ENCODE results near the gene LAMA2. TPM values are rescaled to one million over a fixed set of nuclear protein-coding genes. Genes with fewer than 3 reads are reported as not detected.

LAMA2 gene
- total RNA-seq, 1 donor from 2014 or later: 1.4 TPM

- TF ChIP-seq, protein P1, sequence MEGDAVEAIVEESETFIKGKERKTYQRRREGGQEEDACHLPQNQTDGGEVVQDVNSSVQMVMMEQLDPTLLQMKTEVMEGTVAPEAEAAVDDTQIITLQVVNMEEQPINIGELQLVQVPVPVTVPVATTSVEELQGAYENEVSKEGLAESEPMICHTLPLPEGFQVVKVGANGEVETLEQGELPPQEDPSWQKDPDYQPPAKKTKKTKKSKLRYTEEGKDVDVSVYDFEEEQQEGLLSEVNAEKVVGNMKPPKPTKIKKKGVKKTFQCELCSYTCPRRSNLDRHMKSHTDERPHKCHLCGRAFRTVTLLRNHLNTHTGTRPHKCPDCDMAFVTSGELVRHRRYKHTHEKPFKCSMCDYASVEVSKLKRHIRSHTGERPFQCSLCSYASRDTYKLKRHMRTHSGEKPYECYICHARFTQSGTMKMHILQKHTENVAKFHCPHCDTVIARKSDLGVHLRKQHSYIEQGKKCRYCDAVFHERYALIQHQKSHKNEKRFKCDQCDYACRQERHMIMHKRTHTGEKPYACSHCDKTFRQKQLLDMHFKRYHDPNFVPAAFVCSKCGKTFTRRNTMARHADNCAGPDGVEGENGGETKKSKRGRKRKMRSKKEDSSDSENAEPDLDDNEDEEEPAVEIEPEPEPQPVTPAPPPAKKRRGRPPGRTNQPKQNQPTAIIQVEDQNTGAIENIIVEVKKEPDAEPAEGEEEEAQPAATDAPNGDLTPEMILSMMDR (IDR thresholded peaks at IDR 0.05; ENCODE audit: insufficient read depth, low read length, poor library complexity, severe bottlenecking): no peak
- Histone ChIP-seq H3K4me3 (ENCODE audit: low read depth, low read length) (no peak overlapping the region), H3K36me3 (ENCODE audit: control insufficient read depth, insufficient read depth, low read length) (no peaks in the 10 kb centered on the region), H3K27me3 (ENCODE audit: control insufficient read depth, insufficient read depth, low read length) (no peaks in the 10 kb centered on the region)
- no peak for DNase-seq (ENCODE audit: low read depth)
These were observed 327.7 kb downstream of the LAMA2 start for GRCh38 chr6:129210684-129211083.

- TF ChIP-seq, protein P1 (IDR thresholded peaks at IDR 0.05; ENCODE audit: insufficient read depth, low read length, poor library complexity, severe bottlenecking): no peak
- H3K4me3 ChIP-seq (ENCODE audit: low read depth, low read length): no peak overlapping the region
- no peak for DNase-seq (ENCODE audit: low read depth)
- no peaks in the 10 kb centered on the region for H3K36me3 ChIP-seq (ENCODE audit: control insufficient read depth, insufficient read depth, low read length)
- no peaks in the 10 kb centered on the region for H3K27me3 ChIP-seq (ENCODE audit: control insufficient read depth, insufficient read depth, low read length)
These were observed 328.7 kb downstream of the LAMA2 start for GRCh38 chr6:129211626-129212025.

DNA sequence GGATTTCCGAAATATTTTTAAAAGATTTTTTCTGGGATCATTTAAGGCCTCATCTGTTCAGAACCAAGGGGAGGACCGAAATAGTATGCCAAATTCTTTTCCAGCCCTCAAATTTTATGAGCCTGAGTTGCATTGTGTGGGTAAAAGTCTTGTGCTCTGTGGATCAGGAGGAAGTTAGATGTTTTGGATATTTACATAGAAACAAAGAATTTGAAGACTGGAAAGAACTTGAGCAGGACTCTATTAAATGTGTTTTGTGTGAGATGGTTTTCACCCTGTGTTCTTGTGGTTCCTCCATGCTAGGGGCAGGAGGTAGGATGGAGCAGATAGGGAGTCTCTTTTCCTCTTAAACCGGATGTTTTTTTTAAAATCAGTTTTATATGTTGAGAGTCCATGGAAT lies 329.1 kb downstream of the LAMA2 start:
- Histone ChIP-seq H3K4me3 (ENCODE audit: low read depth, low read length) (no peak overlapping the region), H3K27me3 (ENCODE audit: control insufficient read depth, insufficient read depth, low read length) (no peaks in the 10 kb centered on the region), H3K36me3 (ENCODE audit: control insufficient read depth, insufficient read depth, low read length) (no peaks in the 10 kb centered on the region)
- TF ChIP-seq, protein P1 (IDR thresholded peaks at IDR 0.05; ENCODE audit: insufficient read depth, low read length, poor library complexity, severe bottlenecking): no peak
- DNase-seq (ENCODE audit: low read depth): no peak

DNA sequence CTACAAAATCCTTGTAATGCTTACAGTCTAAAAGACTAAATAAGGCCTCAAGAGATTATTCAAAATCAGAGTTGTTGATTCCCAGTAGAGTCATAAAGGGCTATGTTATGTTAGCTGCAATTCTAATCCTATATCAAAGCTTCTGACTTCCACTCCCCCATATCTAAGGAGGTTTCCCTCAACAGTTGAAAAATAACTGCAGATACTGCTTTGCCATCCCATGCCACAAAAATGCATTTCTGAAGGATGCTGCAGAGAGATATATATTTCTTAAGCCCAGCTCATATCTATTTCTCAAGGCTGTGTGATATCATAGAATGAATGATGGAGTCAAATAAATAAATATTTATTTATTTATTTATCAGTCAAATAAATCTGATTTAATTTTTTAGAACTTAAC lies 332.3 kb downstream of the LAMA2 start:
- no peaks in the 10 kb centered on the region for H3K36me3 ChIP-seq (ENCODE audit: control insufficient read depth, insufficient read depth, low read length)
- TF ChIP-seq, protein P1 (IDR thresholded peaks at IDR 0.05; ENCODE audit: insufficient read depth, low read length, poor library complexity, severe bottlenecking): no peak
- H3K4me3 ChIP-seq (ENCODE audit: low read depth, low read length): no peak overlapping the region
- DNase-seq (ENCODE audit: low read depth): no peak
- no peaks in the 10 kb centered on the region for H3K27me3 ChIP-seq (ENCODE audit: control insufficient read depth, insufficient read depth, low read length)

DNA sequence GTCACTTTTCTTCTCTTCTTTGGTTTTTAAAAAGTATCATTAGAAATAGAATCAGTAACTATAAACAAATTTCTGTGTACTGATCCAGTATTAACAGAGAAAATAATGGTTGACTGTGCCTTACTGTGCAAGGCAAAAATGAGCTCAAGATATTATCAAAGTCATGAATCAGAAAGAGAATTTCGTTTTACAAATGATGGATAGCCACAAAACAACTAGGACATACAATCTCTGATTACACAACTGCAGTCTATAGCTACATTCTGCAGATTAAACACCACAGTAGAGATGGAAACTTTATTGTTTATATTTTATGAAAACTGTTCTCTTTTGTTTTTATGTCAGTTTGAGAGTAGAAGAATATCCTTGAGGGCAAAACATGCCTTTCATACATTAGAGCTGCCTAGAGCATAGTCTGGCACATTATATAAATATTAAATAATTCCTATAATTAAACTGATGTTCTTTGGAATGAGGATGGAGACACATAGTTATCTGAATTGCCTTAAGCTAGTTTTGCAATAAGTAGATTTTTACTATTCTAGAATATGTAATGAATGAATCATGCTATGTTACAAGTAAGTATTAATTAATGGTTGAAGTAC lies 333.1 kb downstream of the LAMA2 start:
- TF ChIP-seq, protein P1 (IDR thresholded peaks at IDR 0.05; ENCODE audit: insufficient read depth, low read length, poor library complexity, severe bottlenecking): no peak
- no peaks in the 10 kb centered on the region for H3K36me3 ChIP-seq (ENCODE audit: control insufficient read depth, insufficient read depth, low read length)
- no peak for DNase-seq (ENCODE audit: low read depth)

DNA sequence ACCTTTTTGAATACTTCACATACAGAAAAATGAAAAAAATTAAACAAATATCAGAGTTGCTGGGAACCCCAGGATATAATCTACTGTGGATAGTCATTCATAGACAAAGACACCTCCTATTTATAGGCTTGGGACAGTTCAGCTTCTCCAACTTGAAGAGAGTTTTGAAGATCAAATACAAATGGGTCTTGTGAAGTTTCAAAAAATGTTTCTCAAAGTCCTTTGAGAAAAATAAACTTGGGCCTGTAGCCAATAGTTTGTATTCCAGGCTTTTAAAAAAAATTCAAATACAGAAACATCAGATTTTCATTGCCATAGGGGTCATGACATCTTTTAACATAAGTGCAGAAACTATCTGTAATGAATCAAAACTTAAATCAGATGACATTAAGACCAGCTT lies 334.8 kb downstream of the LAMA2 start:
- TF ChIP-seq, protein P1 (IDR thresholded peaks at IDR 0.05; ENCODE audit: insufficient read depth, low read length, poor library complexity, severe bottlenecking): no peak
- H3K36me3 ChIP-seq (ENCODE audit: control insufficient read depth, insufficient read depth, low read length): no peaks in the 10 kb centered on the region

More for the DNA sequence above, 333.1 kb downstream of the LAMA2 start:
- no peaks in the 10 kb centered on the region for H3K27me3 ChIP-seq (ENCODE audit: control insufficient read depth, insufficient read depth, low read length)
- H3K4me3 ChIP-seq (ENCODE audit: low read depth, low read length): no peak overlapping the region

More for the DNA sequence above, 334.8 kb downstream of the LAMA2 start:
- H3K27me3 ChIP-seq (ENCODE audit: control insufficient read depth, insufficient read depth, low read length): no peaks in the 10 kb centered on the region
- DNase-seq (ENCODE audit: low read depth): no peak
- H3K4me3 ChIP-seq (ENCODE audit: low read depth, low read length): no peak overlapping the region

All from kidney epithelial cell (primary cell).